Parathyroid adenoma (tissue), 2 donors: Measurements from ENCODE around the gene NGF.

Source experiments
- H2AFZ ChIP-seq: fragments of 300-600 bp; sonication (generic); one replicate; pipeline ENCODE4 v1.7.0; 2017; ENCODE audit warnings: antibody characterized with exemption, mild to moderate bottlenecking
- H3K27ac ChIP-seq: fragments of 300-600 bp; sonication (generic); one replicate; pipeline ENCODE4 v1.7.0; 2017
- H3K27me3 ChIP-seq: fragments of 300-600 bp; sonication (generic); one replicate; pipeline ENCODE4 v1.7.0; 2017; ENCODE audit warnings: low read length; ENCODE audit not compliant: control insufficient read depth, insufficient read depth
- H3K36me3 ChIP-seq: fragments of 300-600 bp; sonication (generic); one replicate; pipeline ENCODE4 v1.7.0; 2017; ENCODE audit warnings: low read length; ENCODE audit not compliant: control insufficient read depth, insufficient read depth
- H3K4me1 ChIP-seq: fragments of 300-600 bp; sonication (generic); one replicate; pipeline ENCODE4 v1.7.0; 2017; ENCODE audit warnings: control low read depth
- H3K4me2 ChIP-seq: fragments of 300-600 bp; sonication (generic); one replicate; pipeline ENCODE4 v1.7.0; 2017; ENCODE audit warnings: low read length
- H3K4me3 ChIP-seq: fragments of 300-600 bp; sonication (generic); one replicate; pipeline ENCODE4 v1.7.0; 2017; ENCODE audit warnings: low read depth, low read length
- H3K79me2 ChIP-seq: fragments of 300-600 bp; sonication (generic); one replicate; pipeline ENCODE4 v1.7.0; 2017; ENCODE audit warnings: control low read depth
- H3K9ac ChIP-seq: fragments of 300-600 bp; sonication (generic); one replicate; pipeline ENCODE4 v1.7.0; 2017; ENCODE audit warnings: mild to moderate bottlenecking
- H3K9me3 ChIP-seq: fragments of 300-600 bp; sonication (generic); one replicate; pipeline ENCODE4 v1.7.0; 2017; ENCODE audit warnings: low read length; ENCODE audit not compliant: control insufficient read depth
- TF ChIP-seq, protein P1 (sequence below): fragments of 300-600 bp; sonication (generic); IDR thresholded peaks from one replicate; pipeline ENCODE4 v1.7.0; 2017; ENCODE audit warnings: antibody characterized with exemption, mild to moderate bottlenecking
- donor health status: primary hyperparathyroidism.

The NGF gene

GRCh38 chr1:115277276-115277675, 60.8 kb downstream of the NGF start:
- no peaks in the 10 kb centered on the region for H3K9me3 ChIP-seq
- H3K4me3 ChIP-seq = no peak overlapping the region
- no peaks in the 10 kb centered on the region for H3K36me3 ChIP-seq
- no peaks in the 10 kb centered on the region for H3K4me1 ChIP-seq
- H3K9ac ChIP-seq = no peak overlapping the region
- H2AFZ ChIP-seq = no peak overlapping the region
- H3K79me2 ChIP-seq = no peaks in the 10 kb centered on the region
- H3K27ac ChIP-seq = no peak overlapping the region
- H3K27me3 ChIP-seq = no peaks in the 10 kb centered on the region
- TF ChIP-seq, protein P1, sequence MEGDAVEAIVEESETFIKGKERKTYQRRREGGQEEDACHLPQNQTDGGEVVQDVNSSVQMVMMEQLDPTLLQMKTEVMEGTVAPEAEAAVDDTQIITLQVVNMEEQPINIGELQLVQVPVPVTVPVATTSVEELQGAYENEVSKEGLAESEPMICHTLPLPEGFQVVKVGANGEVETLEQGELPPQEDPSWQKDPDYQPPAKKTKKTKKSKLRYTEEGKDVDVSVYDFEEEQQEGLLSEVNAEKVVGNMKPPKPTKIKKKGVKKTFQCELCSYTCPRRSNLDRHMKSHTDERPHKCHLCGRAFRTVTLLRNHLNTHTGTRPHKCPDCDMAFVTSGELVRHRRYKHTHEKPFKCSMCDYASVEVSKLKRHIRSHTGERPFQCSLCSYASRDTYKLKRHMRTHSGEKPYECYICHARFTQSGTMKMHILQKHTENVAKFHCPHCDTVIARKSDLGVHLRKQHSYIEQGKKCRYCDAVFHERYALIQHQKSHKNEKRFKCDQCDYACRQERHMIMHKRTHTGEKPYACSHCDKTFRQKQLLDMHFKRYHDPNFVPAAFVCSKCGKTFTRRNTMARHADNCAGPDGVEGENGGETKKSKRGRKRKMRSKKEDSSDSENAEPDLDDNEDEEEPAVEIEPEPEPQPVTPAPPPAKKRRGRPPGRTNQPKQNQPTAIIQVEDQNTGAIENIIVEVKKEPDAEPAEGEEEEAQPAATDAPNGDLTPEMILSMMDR = no peak
- H3K4me2 ChIP-seq = no peak overlapping the region

GRCh38 chr1:115275216-115275615, 62.8 kb downstream of the NGF start:
- H3K27me3 ChIP-seq = no peaks in the 10 kb centered on the region
- H3K4me2 ChIP-seq = no peak overlapping the region
- H3K4me1 ChIP-seq = no peaks in the 10 kb centered on the region
- H2AFZ ChIP-seq = no peak overlapping the region
- no peak overlapping the region for H3K9ac ChIP-seq
- no peaks in the 10 kb centered on the region for H3K9me3 ChIP-seq
- TF ChIP-seq, protein P1 = peak; percentile 43
- no peak overlapping the region for H3K27ac ChIP-seq
- H3K4me3 ChIP-seq = no peak overlapping the region
- H3K79me2 ChIP-seq = no peaks in the 10 kb centered on the region
- no peaks in the 10 kb centered on the region for H3K36me3 ChIP-seq

DNA sequence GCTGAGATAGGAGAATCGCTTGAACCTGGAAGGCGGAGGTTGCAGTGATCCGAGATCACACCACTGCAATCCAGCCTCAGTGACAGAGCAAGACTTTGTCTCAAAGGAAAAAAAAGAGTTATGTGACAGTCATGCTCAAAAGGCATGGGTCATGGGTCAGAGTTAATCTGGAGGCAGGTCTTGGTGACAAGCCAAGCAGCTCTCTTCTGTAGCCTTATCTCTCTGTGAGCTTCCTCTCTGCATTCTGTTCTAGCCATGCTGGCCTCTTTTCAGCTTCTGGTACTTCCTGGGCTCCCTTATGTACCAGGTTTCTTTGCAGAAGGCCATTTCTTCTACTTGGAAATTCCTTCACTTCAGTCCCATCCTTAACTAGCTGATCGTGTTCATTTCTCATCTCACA, 63.6 kb downstream of the NGF start:
- no peak overlapping the region for H2AFZ ChIP-seq
- H3K27ac ChIP-seq = no peak overlapping the region
- H3K9me3 ChIP-seq = no peaks in the 10 kb centered on the region
- H3K4me2 ChIP-seq = no peak overlapping the region
- no peak overlapping the region for H3K4me3 ChIP-seq
- H3K27me3 ChIP-seq = no peaks in the 10 kb centered on the region
- TF ChIP-seq, protein P1 = no peak
- H3K36me3 ChIP-seq = no peaks in the 10 kb centered on the region
- no peaks in the 10 kb centered on the region for H3K79me2 ChIP-seq
- H3K4me1 ChIP-seq = no peaks in the 10 kb centered on the region
- H3K9ac ChIP-seq = no peak overlapping the region

GRCh38 chr1:115266729-115267421, 71.2 kb downstream of the NGF start:
- Histone ChIP-seq H3K4me1 (no peaks in the 10 kb centered on the region), H3K27me3 (no peaks in the 10 kb centered on the region), H3K9ac (no peak overlapping the region), H2AFZ (no peak overlapping the region), H3K36me3 (no peaks in the 10 kb centered on the region), H3K4me2 (no peak overlapping the region), H3K79me2 (no peaks in the 10 kb centered on the region), H3K27ac (peak overlapping the region; percentile 15), H3K4me3 (no peak overlapping the region), H3K9me3 (no peaks in the 10 kb centered on the region)
- TF ChIP-seq, protein P1 = no peak

DNA sequence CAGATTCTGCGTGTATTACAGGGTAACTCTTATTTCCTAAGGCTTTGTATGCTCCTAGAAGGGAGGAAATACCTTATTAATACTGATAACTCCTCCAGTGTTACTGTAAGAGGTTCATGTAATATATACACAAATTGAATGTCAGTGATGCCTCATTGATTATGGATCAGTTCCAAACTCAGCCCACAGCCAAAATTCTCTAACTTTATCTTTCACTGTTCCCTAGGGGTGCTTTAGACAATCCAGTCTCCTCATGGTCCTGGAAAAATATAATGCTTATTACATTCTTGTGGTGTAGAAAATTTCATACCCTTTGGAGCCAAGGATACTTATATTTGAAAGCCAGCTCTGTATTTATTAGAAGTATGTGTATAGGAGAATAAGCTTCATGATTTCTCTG, 73.0 kb downstream of the NGF start:
- Histone ChIP-seq H3K27ac (no peak overlapping the region), H3K79me2 (no peaks in the 10 kb centered on the region)

More for the DNA sequence above, 73.0 kb downstream of the NGF start:
- Histone ChIP-seq H3K4me2 (no peak overlapping the region), H3K27me3 (no peaks in the 10 kb centered on the region), H3K36me3 (no peaks in the 10 kb centered on the region), H2AFZ (no peak overlapping the region), H3K9ac (no peak overlapping the region), H3K9me3 (no peaks in the 10 kb centered on the region), H3K4me3 (no peak overlapping the region), H3K4me1 (no peaks in the 10 kb centered on the region)
- TF ChIP-seq, protein P1 = no peak
